GM12865 (cell line): ENCODE results near the gene SENP6.
A peak's percentile ranks its signal among the peaks of the same experiment; 100 is the strongest.
"Not testable (repeated sequence)": the region's sequence is repeated elsewhere in the genome, so short reads cannot be mapped to it uniquely, and the experiment has no call there.

Source experiments
- DNase-seq: peaks from one replicate; pipeline ENCODE4 v3.0.0; 2010; ENCODE audit warnings: low read depth
- H3K4me3 ChIP-seq: 2 replicates; pipeline ENCODE4 v1.5.1; 2011; ENCODE audit warnings: mild to moderate bottlenecking, low read depth, low read length, control low read depth
- TF ChIP-seq, protein P1 (sequence below): IDR thresholded peaks from 2 replicates; pipeline ENCODE4 v1.5.1; 2011; ENCODE audit warnings: low read length, control low read depth, low read depth, inconsistent platforms; ENCODE audit not compliant: insufficient read depth; ENCODE audit errors: missing control alignments

SENP6 gene

DNA sequence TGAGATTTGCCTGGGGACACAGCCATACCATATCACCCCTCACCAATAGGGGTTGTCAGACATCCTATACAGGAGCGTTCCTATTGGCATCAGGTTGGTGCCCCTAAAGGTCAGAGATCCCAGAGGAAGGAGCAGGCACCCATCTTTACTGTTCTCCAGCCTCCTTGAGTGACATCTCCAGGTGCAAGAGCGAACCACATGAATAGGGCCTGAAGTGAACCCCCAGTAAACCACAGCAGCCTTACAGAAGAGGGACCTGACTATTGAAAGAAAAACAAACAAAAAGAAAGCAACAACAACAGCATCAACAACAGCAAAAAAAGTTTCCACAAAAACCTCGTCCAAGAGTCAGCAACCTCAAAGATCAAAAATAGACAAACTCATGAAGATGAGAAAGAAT, 32.7 kb upstream of the SENP6 start:
- TF ChIP-seq, protein P1, sequence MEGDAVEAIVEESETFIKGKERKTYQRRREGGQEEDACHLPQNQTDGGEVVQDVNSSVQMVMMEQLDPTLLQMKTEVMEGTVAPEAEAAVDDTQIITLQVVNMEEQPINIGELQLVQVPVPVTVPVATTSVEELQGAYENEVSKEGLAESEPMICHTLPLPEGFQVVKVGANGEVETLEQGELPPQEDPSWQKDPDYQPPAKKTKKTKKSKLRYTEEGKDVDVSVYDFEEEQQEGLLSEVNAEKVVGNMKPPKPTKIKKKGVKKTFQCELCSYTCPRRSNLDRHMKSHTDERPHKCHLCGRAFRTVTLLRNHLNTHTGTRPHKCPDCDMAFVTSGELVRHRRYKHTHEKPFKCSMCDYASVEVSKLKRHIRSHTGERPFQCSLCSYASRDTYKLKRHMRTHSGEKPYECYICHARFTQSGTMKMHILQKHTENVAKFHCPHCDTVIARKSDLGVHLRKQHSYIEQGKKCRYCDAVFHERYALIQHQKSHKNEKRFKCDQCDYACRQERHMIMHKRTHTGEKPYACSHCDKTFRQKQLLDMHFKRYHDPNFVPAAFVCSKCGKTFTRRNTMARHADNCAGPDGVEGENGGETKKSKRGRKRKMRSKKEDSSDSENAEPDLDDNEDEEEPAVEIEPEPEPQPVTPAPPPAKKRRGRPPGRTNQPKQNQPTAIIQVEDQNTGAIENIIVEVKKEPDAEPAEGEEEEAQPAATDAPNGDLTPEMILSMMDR, result no peak
- no peak overlapping the region for H3K4me3 ChIP-seq
- DNase-seq, result peak; percentile 44

- not testable (repeated sequence) for DNase-seq, H3K4me3 ChIP-seq
Measured at GRCh38 chr6:75570671-75571070, 31.0 kb upstream of the SENP6 start.

DNA sequence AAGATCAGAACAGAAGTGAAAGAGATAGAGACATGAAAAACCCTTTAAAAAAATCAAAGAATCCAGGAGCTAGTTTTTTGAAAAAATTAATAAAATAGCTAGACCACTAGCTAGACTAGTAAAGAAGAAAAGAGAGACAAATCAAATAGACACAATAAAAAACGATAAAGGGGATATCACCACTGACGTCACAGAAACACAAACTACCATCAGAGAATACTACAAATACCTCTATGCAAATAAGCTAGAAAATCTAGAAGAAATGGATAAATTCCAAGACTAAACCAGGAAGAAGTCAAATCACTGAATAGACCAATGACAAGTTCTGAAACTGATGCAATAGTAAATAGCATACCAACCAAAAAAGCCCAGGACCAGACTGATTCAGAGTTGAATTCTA, 29.6 kb upstream of the SENP6 start:
- no peak for DNase-seq
- no peak overlapping the region for H3K4me3 ChIP-seq
- TF ChIP-seq, protein P1, result no peak

GRCh38 chr6:75579951-75580350, 21.7 kb upstream of the SENP6 start:
- no peak overlapping the region for H3K4me3 ChIP-seq
- peak; percentile 55 for DNase-seq
- TF ChIP-seq, protein P1, result no peak

- TF ChIP-seq, protein P1, result no peak
- no peak for DNase-seq
- no peak overlapping the region for H3K4me3 ChIP-seq
Measured at GRCh38 chr6:75581231-75581630, 20.4 kb upstream of the SENP6 start.

GRCh38 chr6:75584552-75584951, 17.1 kb upstream of the SENP6 start:
- H3K4me3 ChIP-seq, DNase-seq: not testable (repeated sequence)

GRCh38 chr6:75588948-75589347, 12.7 kb upstream of the SENP6 start:
- no peak for DNase-seq
- no peak overlapping the region for H3K4me3 ChIP-seq
- TF ChIP-seq, protein P1, result no peak

DNA sequence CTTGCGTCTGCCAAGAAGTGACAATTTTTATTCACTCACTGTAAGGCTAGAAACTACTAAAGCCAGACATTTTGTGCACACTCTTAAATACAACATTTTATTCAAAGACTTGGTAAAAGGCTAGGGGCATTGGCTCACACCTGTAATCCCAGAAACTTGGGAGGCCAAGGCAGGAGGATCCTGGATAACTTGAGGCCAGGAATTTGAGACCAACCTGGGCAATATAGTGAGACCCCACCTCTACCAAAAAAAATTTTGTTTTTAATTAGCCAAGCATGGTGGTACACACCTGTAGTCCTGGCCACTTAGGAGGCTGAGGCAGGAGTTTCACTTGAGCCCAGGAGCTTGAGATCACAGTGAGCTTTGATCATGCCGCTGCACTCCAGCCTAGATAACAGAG, 11.3 kb upstream of the SENP6 start:
- TF ChIP-seq, protein P1, result no peak
- no peak for DNase-seq
- no peak overlapping the region for H3K4me3 ChIP-seq

DNA sequence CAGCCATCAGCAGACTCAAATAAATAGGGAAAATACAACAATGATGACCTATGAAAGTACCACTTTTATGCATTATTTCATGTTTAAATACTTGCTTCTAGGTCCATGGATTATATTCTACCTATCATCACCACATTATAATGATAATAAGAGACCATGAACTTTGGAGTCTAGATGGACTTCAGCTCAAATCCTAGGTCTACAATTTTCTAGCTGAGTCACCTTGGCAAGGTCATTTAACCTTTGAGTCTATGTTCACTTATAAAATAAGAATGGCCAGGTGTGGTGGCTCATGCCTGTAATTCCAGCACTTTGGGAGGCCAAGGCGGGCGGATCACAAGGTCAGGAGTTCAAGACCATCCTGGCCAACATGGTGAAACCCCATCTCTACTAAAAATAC, 5.3 kb upstream of the SENP6 start:
- not testable (repeated sequence) for H3K4me3 ChIP-seq, DNase-seq
